Endothelial cell of umbilical vein (primary cell): ENCODE measurements around the gene TMEM119.

Source experiments
- CTCF ChIP-seq, 2 donors: IDR thresholded peaks; 1 replicate in 1 of 2; 2 replicates in 1 of 2; pipeline ENCODE4 v1.5.1; 2011; ENCODE audit warnings: low read length in 2 of 2, mild to moderate bottlenecking in 2 of 2, moderate library complexity in 2 of 2, control low read depth in 1 of 2, inconsistent platforms in 1 of 2, low read depth in 1 of 2; ENCODE audit not compliant: insufficient read depth in 1 of 2; ENCODE audit errors: extremely low read depth in 1 of 2
- EZH2 ChIP-seq: IDR thresholded peaks from 2 replicates; pipeline ENCODE4 v1.6.1; 2012; ENCODE audit warnings: borderline replicate concordance, low read depth, mild to moderate bottlenecking, moderate library complexity, low read length, inconsistent platforms; ENCODE audit not compliant: severe bottlenecking
- POLR2A ChIP-seq: IDR thresholded peaks from 2 replicates; pipeline ENCODE4 v1.6.1; 2012; ENCODE audit warnings: low read depth, mild to moderate bottlenecking, control low read depth, low read length
- POLR2AphosphoS5 ChIP-seq: IDR thresholded peaks from 2 replicates; pipeline ENCODE4 v1.6.1; 2012; ENCODE audit warnings: low read depth, mild to moderate bottlenecking, control low read depth, low read length, moderate library complexity; ENCODE audit not compliant: insufficient read depth

DNA sequence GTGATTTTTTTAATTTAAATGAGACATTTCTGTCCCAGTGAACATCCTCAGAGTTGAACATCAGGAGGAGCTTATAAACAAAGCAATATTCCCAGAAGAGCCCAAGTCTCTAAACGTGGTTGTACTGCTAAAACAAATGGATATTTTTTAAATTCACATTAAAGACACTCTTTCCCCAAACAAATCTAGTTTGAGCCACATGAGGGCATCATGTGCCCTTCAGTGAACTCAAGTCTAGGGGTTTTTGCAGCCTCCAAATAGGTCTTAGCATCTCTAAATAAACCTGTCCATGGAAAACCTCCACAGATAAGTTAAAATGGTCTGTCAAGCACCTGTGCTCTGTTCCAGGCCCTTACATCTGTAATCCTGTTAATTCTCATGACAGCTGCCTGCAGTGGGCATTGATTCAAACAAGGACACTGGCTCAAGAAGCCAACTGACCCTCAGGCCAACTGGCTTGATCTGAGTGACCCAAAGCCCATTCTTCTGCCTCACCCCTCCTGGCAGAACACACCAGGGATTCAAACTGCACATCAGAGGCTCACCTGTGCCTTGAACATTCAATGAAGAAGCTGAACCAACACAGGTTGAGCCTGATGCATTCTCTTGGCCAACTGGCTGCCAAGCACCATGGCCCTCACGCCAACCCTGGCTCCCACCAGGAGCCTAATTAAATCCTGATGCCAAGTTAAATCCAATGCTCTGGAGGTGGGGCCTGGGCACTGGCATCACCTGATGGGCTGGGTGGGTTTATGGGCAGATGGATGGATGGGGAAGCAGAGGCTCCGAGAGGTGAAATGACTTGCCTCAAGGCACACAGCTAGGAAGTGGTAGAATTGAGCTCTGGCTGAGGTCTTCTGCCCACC lies 26.9 kb downstream of the TMEM119 start:
- peak; percentile 8 to 13 for TF ChIP-seq CTCF (IDR thresholded peaks at IDR 0.05; ENCODE audit: extremely low read depth in 1 of 2, insufficient read depth in 1 of 2, low read depth in 1 of 2, low read length in 2 of 2)
- no peak for TF ChIP-seq POLR2A
- no peak for TF ChIP-seq EZH2
- no peak for TF ChIP-seq POLR2AphosphoS5
